ENCODE measurements around the gene C2orf78. TPM values are rescaled to one million over a fixed set of nuclear protein-coding genes. Genes with fewer than 3 reads are reported as not detected.

The C2orf78 gene
- total and polyA plus RNA-seq, 4 donors: 0.02 TPM; not detected in 3

GRCh38 chr2:73836141-73836943 lies 52.4 kb downstream of the C2orf78 start:
- H3K27me3 ChIP-seq (ENCODE audit: control insufficient read depth in 4 of 4, insufficient read depth in 4 of 4, low read length in 3 of 4): no peaks in the 10 kb centered on the region
- peaks cover 4 to 10% (median 6%) of the 10 kb centered on the region in 4 donors for H3K36me3 ChIP-seq (ENCODE audit: control insufficient read depth in 4 of 4, insufficient read depth in 3 of 4, low read depth in 1 of 4, low read length in 3 of 4)
- WGBS: 95% methylated on average over 17 of the region's 17 CpGs
- H3K9ac ChIP-seq (ENCODE audit: low read depth in 1 of 2, low read length in 2 of 2): no peak overlapping the region
- H3K4me3 ChIP-seq (ENCODE audit: low read depth in 1 of 3, low read length in 3 of 3): no peak overlapping the region
- no peak for DNase-seq (ENCODE audit: low spot score)
- no peak overlapping the region for H3K27ac ChIP-seq (ENCODE audit: low read depth in 1 of 2, low read length in 2 of 2)
- no peak for TF ChIP-seq NR2F2 (IDR thresholded peaks at IDR 0.05)
- TF ChIP-seq SP1 (IDR thresholded peaks at IDR 0.05): no peak
- no peak for TF ChIP-seq RAD21 (IDR thresholded peaks at IDR 0.05)
- no peak for TF ChIP-seq ATF3 (IDR thresholded peaks at IDR 0.05)
- TF ChIP-seq RXRA (IDR thresholded peaks at IDR 0.05): no peak
- TF ChIP-seq CTCF (IDR thresholded peaks at IDR 0.05; ENCODE audit: low read depth, low read length, missing input control): no peak
- no peak for TF ChIP-seq MAX (IDR thresholded peaks at IDR 0.05)
- no peak for TF ChIP-seq JUND (IDR thresholded peaks at IDR 0.05)
- no peak for TF ChIP-seq HNF4G (IDR thresholded peaks at IDR 0.05)
- H3K9me3 ChIP-seq (ENCODE audit: control insufficient read depth in 4 of 4, low read length in 3 of 4): no peaks in the 10 kb centered on the region
- peaks cover 0 to 5% (median under 1%) of the 10 kb centered on the region in 4 donors for H3K4me1 ChIP-seq (ENCODE audit: control insufficient read depth in 4 of 4, insufficient read depth in 4 of 4, low read length in 3 of 4)

- Histone ChIP-seq H3K9me3 (ENCODE audit: control insufficient read depth in 4 of 4, low read length in 3 of 4) (no peaks in the 10 kb centered on the region), H3K27ac (ENCODE audit: low read depth in 1 of 2, low read length in 2 of 2) (no peak overlapping the region), H3K4me3 (ENCODE audit: low read depth in 1 of 3, low read length in 3 of 3) (no peak overlapping the region), H3K36me3 (ENCODE audit: control insufficient read depth in 4 of 4, insufficient read depth in 3 of 4, low read depth in 1 of 4, low read length in 3 of 4) (peaks cover 0 to 10% (median 5%) of the 10 kb centered on the region in 4 donors), H3K9ac (ENCODE audit: low read depth in 1 of 2, low read length in 2 of 2) (no peak overlapping the region), H3K4me1 (ENCODE audit: control insufficient read depth in 4 of 4, insufficient read depth in 4 of 4, low read length in 3 of 4) (peaks cover 0 to 9% (median 3%) of the 10 kb centered on the region in 4 donors), H3K27me3 (ENCODE audit: control insufficient read depth in 4 of 4, insufficient read depth in 4 of 4, low read length in 3 of 4) (no peaks in the 10 kb centered on the region)
- DNase-seq (ENCODE audit: low spot score): no peak
- WGBS: 90% methylated on average over 4 of the region's 4 CpGs
- no peak for TF ChIP-seq EGR1 (IDR thresholded peaks at IDR 0.05; ENCODE audit: low read depth in 2 of 2)
- no peak for TF ChIP-seq CTCF (IDR thresholded peaks at IDR 0.05; ENCODE audit: low read depth, low read length, missing input control)
- no peak for TF ChIP-seq ATF3 (IDR thresholded peaks at IDR 0.05)
- no peak for TF ChIP-seq RXRA (IDR thresholded peaks at IDR 0.05)
- no peak for TF ChIP-seq HNF4A (conservative IDR thresholded peaks at IDR 0.05)
- TF ChIP-seq YY1 (IDR thresholded peaks at IDR 0.05): no peak
- no peak for TF ChIP-seq RAD21 (IDR thresholded peaks at IDR 0.05)
- no peak for TF ChIP-seq MAX (IDR thresholded peaks at IDR 0.05)
These were observed 54.0 kb downstream of the C2orf78 start for GRCh38 chr2:73837847-73838585.
